HG03469 (cell line): ENCODE data around the gene MANSC1.
"Not testable (repeated sequence)": the region's sequence is repeated elsewhere in the genome, so short reads cannot be mapped to it uniquely, and the experiment has no call there.

Source experiments
- ATAC-seq: cut with Tn5 transposase; IDR thresholded peaks from one replicate; pipeline ENCODE4 v1.9.1; 2021; ENCODE audit warnings: mild to moderate bottlenecking, moderate library complexity, moderate number of reproducible peaks; ENCODE audit not compliant: unreplicated experiment

MANSC1 gene

DNA sequence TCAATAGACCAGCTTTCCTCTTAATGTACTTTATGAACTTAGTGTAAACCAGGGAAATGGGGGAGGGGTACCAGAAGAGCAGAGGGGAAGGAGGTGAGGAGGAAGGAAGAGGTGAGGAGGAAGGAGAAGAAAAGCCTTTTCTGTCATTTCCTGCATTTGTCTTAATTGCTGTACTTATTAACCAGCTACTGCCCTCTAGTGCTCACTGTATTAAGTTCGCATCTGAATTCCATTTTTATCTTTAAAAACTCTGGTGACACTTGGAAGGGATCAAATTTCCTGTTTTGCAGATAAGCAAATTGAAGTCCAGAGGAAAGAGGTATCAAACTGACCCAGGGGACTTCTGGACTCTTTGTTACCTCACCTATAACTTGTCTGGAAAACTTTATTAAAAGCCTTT, 22.2 kb downstream of the MANSC1 start:
- ATAC-seq, result no peak

DNA sequence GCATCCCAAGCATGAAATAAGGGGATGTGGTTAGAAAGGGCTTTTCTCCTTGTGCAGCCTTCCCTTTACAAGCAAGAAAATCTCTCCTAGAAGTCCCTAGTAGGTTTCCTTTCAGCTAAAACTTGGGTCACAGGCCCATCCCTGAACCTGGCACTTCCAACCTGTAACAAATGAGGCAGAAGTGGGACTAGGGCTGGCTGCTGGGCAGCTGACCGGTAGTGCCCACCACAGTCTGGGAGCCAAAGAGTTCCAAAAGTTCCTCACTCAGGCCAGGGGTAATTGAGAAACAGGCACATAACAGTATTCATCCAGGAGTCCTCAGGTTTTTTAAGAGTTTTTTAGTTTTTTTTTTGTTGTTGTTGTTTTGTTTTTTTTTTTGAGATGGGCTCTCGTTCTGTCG, 23.8 kb downstream of the MANSC1 start:
- ATAC-seq, result no peak

DNA sequence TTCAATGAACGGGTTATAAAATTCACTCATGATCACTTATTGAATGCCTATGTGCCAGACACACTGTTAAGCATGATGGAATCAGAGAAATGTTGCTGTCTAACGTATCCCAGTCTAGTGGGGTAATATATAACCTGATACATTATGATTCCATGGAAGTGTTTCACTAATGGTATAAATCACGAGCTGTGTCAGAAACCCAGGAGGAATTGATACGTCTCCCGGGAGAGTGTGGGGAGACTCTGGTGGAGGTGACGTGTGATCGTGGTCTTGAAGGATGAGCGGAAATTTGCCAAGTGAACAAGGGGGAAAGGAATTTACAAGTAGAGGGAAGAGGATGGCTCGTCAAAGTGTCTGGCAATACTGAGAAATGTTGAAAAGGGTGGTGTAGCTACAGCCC, 26.5 kb downstream of the MANSC1 start:
- ATAC-seq, result no peak

DNA sequence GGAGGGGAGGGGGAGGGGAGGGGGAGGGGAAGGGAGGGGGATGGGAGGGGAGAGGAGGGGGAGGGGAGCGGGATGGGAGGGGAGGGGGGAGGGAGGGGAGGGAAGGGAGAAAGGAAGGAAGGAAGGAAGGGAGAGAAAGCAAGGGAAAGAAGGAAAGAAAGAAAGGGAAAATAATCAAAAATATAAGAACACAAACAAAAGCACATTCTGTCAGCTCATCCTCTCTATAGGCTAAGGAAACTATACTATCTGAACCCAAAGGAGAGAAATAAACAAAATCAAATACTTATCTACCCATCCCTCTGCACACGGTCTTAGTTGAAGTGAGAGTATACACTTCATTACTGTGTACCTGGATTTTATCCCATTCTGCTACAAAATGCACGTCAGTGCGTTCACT, 26.9 kb downstream of the MANSC1 start:
- no peak for ATAC-seq

DNA sequence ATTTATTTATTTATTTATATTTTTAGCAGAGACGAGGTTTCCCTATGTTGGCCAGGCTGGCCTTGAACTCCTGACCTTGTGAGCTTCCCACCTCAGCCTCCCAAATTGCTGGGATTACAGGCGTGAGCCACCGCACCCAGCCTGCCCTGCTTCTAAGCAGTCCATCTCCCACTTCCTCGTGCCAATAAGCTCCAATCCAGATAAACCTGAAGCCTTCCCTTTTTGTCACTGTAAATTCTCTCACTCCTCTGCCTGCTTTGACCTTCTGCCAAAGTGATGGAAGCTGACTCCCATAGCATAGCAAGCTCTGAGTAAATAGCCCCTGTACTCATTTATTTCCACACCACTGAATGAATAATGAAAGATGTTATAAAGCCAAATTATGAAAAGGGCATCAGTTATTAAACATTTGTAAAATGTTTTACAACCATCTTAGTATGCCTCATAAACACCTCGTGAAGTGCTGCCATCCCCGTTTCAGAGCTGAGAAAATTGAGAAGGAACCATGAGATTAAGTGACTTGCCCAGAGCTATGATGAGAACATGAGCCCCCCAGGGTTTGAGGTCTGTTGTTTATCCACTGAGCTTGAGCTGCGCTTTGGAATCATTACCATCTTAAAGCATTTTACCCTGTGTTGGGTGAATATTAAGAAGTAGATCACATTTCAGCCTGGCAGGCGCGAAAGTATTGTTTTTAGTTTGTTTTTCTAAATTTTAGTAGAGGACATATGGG, 30.4 kb downstream of the MANSC1 start:
- ATAC-seq, result no peak

DNA sequence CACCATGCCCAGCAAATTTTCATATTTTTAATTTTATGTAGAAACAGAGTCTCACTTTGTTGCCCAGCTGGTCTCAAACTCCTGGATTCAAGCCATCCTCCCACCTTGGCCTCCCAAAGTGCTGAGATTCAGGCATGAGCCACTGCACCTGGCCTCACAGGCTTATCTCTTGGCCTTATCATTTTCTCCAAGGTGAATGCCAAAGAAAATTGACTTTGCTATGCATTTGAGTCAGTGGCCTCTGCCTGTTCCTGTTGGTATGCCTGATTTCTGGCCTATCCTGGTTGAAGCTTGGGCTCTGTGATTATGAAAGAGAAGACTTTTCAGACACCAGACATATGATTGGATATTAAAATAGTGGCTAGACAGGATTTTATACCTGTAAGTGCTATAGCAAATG, 34.2 kb downstream of the MANSC1 start:
- ATAC-seq, result no peak

DNA sequence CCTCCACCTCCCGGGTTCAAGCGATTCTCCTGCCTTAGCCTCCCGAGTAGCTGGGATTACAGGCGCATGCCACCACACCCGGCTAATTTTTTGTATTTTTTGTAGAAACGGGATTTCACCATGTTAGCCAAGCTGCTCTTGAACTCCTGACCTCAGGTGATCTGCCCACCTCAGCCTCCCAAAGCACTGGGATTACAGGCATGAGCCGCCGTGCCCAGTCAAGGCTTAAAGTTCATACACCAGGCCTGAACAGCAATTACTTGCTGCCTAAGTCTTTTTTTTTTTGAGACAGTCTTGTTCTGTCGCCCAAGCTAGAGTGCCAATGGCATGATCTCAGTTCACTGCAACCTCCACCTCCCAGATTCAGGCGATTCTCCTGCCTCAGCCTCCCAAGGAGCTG, 39.3 kb downstream of the MANSC1 start:
- not testable (repeated sequence) for ATAC-seq

DNA sequence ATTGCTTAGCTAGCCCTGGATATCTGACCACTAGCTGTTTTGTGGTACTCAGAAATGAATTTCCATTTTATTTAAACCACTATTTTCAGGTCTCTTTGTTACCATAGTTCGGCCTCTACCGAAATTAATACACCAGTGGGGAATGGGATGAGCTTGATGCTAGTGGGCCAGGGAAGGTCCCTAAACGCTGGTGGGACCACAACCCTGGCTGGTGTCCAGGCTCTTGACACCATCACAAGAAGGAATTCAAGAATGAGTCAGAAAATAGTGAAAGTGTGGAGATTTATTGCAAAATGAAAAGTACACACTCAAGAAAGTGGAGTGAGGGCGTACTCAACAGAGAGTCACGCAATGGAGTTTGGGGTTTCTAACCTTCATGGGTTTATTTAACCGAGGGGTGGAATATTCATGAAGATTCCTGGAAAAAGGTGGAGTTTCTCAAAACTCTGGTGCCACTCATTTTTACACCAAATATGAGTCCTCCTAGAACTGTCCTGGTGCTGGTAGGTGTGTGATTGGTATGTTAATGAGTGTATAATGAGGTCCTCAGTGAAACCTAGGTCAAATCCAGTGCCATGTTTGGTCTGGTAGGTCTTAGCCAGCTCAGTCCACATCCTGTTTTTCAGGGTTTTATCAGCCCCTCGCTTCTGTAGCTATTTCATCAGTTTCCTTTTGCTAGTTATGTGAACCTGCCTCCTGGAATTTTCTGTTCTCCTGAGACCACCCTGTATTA, 44.3 kb downstream of the MANSC1 start:
- no peak for ATAC-seq

DNA sequence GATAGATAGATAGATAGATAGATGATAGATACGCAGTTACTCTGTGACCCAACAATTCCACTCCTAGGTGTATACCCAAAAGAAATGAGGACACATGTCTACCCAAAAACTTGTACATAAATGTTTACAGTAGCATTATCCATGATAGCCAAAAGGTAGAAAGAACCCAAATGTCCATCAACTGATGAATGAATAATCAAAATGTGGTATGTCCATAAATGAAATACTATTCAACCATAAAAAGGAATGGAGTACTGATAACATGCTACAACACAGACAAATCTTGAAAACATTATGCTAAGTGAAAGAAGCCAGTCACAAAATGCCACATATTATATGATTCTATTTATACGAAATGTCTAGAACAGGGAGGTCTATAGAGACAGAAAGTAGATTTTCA, 47.1 kb downstream of the MANSC1 start:
- no peak for ATAC-seq

DNA sequence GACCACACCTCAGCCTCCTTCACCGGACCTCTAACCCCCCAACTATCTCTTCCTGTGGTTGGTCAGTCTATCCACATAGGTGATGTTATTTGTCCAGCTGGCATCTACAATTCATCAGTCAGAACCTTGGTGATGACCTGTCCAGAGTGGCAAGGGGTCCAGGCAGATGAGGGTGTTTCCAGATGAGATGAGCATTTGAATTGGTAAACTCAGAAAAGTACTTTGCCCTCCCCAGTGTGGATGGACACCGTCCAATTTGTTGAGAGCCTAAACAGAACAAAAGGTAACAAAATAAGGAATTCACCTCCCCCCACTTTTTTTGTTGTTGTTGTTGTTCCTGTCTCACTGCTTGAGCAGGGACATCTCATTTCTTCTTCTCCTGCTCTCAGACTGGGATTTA, 48.9 kb downstream of the MANSC1 start:
- no peak for ATAC-seq

DNA sequence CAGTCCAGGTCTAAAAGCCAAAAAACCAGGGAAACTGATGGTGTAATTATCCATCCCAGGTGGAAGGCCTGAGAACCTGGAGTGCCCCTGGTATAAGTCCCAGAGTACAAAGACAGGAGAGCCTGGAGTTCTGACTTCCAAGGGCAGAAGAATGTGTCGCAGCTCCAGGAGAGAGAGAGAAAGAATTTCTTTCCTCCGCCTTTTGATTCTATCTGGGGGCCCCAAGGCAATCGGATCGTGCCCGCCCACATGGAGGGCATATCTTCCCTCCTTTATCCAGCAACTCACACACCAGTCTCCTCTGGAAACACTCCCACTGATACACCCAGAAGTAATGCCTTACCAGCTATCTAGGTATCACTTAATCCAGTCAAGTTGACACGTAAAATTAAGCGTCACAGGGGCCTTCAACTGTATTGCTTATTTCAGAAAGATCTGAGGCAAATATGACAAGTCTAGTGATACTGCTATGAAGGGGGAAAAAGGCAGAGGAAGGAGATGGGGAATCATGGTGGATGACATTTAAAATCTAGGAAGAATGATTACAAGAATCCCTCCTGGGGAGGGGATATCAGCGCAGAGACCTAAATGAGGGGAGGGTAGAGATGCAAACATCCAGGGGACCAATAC, 52.7 kb downstream of the MANSC1 start:
- no peak for ATAC-seq

DNA sequence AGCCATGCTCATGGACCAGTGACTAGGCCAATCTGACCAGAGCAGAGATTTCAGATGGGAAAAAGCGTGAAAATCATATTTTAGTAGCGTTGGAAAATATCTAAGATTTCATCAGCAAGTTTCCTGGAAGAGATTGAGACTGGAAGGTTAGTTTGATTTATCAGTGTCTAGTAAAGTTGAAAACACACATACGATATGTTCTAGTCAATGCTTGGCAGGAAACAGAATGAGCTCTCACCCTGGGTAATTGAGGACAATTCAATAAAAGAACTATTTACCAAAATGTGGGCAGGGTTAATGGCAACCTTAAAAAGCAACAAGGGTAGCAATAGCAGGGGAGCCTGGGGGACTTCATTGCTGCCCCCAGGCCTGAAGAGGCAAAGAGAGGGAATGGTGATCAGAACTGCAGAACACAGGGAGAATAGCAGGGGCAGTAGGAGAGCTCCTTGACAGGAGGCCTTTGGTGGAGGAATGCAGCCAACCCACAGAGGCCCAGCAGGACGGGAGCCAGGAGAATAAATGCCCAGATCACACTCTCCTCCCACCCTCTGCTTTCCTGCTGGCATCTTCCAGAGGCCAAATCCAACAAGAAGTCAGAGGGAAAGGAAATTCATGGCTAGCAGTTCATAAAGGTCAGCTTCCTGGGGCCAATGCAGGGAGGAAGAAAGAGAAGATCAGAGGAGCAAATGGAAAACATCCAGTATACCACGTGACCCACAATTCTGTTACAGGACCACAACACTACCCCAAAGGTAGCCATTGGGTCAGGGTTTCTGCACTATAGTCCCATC, 55.6 kb downstream of the MANSC1 start:
- ATAC-seq, result no peak

DNA sequence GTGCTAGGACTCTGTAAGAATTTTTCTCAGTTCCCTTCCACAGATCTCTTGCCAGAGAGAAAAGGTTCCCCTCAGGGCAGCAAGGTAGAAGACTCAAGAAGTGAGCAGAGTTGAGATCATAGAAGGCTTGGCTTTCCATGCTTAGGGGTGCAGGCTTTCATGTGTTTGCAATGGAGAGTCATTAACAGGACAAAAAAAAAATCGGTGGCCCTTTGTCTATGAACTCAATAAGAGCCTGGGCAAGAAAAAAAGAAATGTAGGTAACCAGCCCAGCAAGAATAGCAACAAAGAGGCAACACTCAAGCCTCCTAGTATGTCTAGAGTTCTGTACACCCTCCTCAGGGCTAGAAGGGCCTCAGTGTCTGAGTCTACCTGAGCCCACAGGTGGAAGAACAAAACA, 59.8 kb downstream of the MANSC1 start:
- ATAC-seq, result no peak

DNA sequence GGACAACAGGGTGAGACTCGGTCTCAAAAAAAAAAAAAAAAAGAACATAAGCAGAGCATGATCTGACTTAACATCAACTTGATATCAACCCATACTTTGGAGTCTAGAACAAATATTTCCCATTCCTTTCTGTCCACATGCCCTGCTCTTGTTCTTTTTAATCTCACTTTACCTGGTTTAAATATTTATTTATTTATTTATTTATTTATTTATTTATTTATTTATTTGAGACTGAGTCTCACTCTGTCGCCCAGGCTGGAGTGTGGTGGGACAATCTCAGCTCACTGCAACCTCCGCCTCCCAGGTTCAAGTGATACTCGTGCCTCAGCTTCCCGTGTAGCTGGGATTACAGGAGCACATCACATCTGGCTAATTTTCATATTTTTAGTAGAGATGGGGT, 63.6 kb downstream of the MANSC1 start:
- no peak for ATAC-seq

DNA sequence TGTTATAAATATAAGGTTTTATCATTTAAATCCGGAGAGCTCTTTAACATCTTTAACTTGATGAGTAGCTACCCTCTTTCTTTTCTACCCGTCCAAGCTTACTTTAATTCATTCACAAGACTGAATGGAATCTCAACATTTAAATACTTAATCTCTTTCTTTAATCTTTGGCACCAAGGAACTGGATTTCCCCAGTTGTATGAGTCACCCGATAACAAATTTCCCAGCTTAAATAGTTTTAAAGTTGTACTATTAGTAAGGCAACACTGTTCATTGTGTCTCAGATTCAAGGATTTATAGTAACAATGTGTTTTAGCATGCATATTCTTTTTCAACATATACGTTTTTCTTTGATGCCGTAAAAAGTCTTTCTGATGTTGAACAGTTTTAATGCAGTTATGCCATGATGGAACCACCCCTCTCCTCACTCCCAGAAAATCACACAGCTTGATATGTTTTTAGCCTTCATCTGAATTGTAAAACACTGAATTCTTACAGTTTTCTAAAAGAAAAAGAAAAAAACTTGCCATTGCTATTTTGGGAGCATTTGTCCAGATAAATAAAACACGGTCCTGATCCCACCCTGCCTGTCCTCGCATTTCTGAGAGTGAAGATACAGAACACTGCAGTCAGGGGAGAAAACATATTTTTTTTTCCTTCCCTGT, 67.1 kb downstream of the MANSC1 start:
- ATAC-seq, result no peak

DNA sequence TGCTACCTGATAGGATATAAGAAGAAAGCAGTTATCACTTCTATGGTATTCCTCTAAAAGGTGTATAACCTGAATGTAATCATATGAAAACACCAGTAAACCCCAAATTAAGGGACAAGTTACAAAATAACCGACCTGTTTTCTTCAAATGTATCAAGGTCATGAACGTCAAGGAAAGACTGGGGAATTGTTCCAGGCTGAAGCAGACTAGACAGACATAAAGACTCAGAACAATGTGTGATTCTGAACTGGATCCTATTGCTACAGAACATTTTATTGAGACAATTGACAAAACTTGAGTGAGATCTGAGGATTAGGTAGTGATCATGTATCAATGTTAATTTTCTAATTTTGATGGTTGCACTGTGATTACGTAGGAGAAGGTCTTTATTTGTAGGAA, 67.8 kb downstream of the MANSC1 start:
- ATAC-seq, result no peak

DNA sequence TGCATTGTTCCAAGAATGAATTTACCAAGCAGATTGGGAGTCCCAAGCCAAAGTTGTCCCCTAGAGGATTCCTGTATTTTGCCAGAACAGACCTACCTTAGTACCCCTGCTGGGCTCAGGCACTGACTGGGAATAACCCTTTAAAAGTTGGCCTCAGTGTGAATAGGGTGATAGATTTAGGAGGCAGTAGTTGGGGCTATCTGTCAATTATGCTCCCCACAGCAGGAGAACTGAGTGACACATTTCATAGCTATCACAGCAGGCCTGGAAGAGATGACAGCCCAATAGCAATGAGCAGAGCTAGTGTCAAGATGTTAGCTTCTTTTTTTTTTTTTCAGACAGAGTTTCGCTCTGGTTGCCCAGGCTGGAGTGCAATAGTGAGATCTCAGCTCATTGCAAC, 68.9 kb downstream of the MANSC1 start:
- no peak for ATAC-seq

DNA sequence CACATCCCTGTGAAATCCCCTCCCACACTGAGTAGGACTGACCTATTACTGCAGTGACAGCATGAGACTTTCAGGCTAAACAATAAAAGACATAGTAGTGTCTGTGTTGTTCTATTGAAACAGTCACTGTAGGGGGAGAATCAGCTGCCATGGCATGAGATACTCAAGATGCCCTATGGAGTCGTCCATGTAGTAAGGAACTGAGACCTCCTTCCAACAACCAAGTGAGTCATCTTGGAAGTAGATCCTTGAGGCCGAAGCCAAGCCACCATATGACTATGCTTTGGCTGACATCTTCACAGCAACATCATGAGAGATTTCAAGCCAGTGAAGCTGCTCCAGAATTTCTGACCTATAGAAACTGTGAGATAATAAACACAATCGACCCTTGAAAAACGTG, 71.1 kb downstream of the MANSC1 start:
- ATAC-seq, result no peak
